SK-N-SH (cell line): ENCODE results near the gene JAKMIP3. TPM values are rescaled to one million over a fixed set of nuclear protein-coding genes. Genes with fewer than 3 reads are reported as not detected.

ENCODE experiments used
- CTCF ChIA-PET: fragments of 300-600, 350-600 bp; formaldehyde crosslinking; extraction: SDS; loops from one replicate; lab custom pipeline; 2021; lab: Yijun Ruan, JAX
- POLR2A ChIA-PET: fragments of 350-600 bp; sonication (Branson Sonifier 250); formaldehyde crosslinking; extraction: SDS; loops from one replicate; lab custom pipeline; 2020; ENCODE audit warnings: antibody characterized with exemption, inconsistent platforms; lab: Yijun Ruan, JAX
- DNase-seq: peaks from one replicate; pipeline ENCODE4 v3.0.0; 2012
- H2AFZ ChIP-seq: fragments of 200-600 bp; sonication (generic); 2 replicates; pipeline ENCODE4 v1.8.1; 2016; ENCODE audit warnings: antibody characterized with exemption, mild to moderate bottlenecking, low read depth
- H3F3A ChIP-seq: fragments of 200-600 bp; sonication (generic); replicated peaks from 2 replicates; pipeline ENCODE3; 2016; ENCODE audit warnings: antibody characterized with exemption, mild to moderate bottlenecking; ENCODE audit not compliant: insufficient read depth
- H3K27ac ChIP-seq, 2 experiments: fragments of 200-500 bp in 1 of 2; fragments of 200-600 bp in 1 of 2; sonication (Bioruptor generic) in 1 of 2; sonication (generic), shearing (Covaris generic) in 1 of 2; 2 replicates each; pipeline versions ENCODE4 v1.5.1 to v1.6.1; 2014 to 2016; ENCODE audit warnings: low read depth in 2 of 2, inconsistent platforms in 1 of 2, low read length in 1 of 2, mild to moderate bottlenecking in 1 of 2, mixed read lengths in 1 of 2
- H3K27me3 ChIP-seq: fragments of 200-600 bp; sonication (generic), shearing (Covaris generic); 2 replicates; pipeline ENCODE4 v1.6.1; 2016; ENCODE audit warnings: mixed run types; ENCODE audit not compliant: insufficient read depth
- H3K36me3 ChIP-seq, 2 experiments: fragments of 200-500 bp in 1 of 2; fragments of 200-600 bp in 1 of 2; sonication (Bioruptor generic) in 1 of 2; sonication (generic) in 1 of 2; replicated peaks in 1 of 2; 2 replicates each; pipeline versions ENCODE3 to v1.5.1; 2014 to 2016; ENCODE audit warnings: low read length in 1 of 2, mild to moderate bottlenecking in 1 of 2; ENCODE audit not compliant: insufficient read depth in 2 of 2, control insufficient read depth in 1 of 2
- H3K4me1 ChIP-seq, 2 experiments: fragments of 200-500 bp in 1 of 2; fragments of 200-600 bp in 1 of 2; sonication (Bioruptor generic) in 1 of 2; sonication (generic), shearing (Covaris generic) in 1 of 2; 2 replicates each; pipeline versions ENCODE4 v1.5.1 to v1.6.1; 2014 to 2016; ENCODE audit warnings: low read depth in 1 of 2, low read length in 1 of 2, mixed run types in 1 of 2; ENCODE audit not compliant: insufficient read depth in 2 of 2, control insufficient read depth in 1 of 2
- H3K4me2 ChIP-seq: fragments of 200-600 bp; sonication (generic), shearing (Covaris generic); 2 replicates; pipeline ENCODE4 v1.6.1; 2017; ENCODE audit warnings: mixed run types
- H3K4me3 ChIP-seq, 2 experiments: fragments of 200-500 bp in 1 of 2; fragments of 200-600 bp in 1 of 2; sonication (Bioruptor generic) in 1 of 2; sonication (generic), shearing (Covaris generic) in 1 of 2; 2 replicates each; pipeline versions ENCODE4 v1.5.1 to v1.8.1; 2014 to 2016; ENCODE audit warnings: low read depth in 2 of 2, inconsistent platforms in 1 of 2, low read length in 1 of 2, mild to moderate bottlenecking in 1 of 2, mixed read lengths in 1 of 2, moderate library complexity in 1 of 2
- H3K79me2 ChIP-seq: fragments of 200-600 bp; sonication (generic); 2 replicates; pipeline ENCODE4 v1.8.1; 2017; ENCODE audit warnings: mild to moderate bottlenecking; ENCODE audit not compliant: insufficient read depth
- H3K9ac ChIP-seq: fragments of 200-600 bp; sonication (generic); 2 replicates; pipeline ENCODE4 v1.6.1; 2017; ENCODE audit warnings: mixed run types
- H3K9me2 ChIP-seq: fragments of 200-600 bp; sonication (generic); 2 replicates; pipeline ENCODE4 v1.6.1; 2017; ENCODE audit warnings: mixed run types
- H3K9me3 ChIP-seq: fragments of 200-600 bp; sonication (generic); 2 replicates; pipeline ENCODE4 v1.6.1; 2017; ENCODE audit warnings: mixed run types, mild to moderate bottlenecking, moderate library complexity
- H4K20me1 ChIP-seq: fragments of 200-600 bp; sonication (generic); 2 replicates; pipeline ENCODE4 v1.6.1; 2017; ENCODE audit warnings: mild to moderate bottlenecking, mixed run types; ENCODE audit not compliant: insufficient read depth
- ELF1 ChIP-seq: IDR thresholded peaks from 2 replicates; pipeline ENCODE4 v1.4.0; 2012
- EP300 ChIP-seq, 2 experiments: IDR thresholded peaks; 2 replicates each; pipeline versions ENCODE4 v1.4.0 to v1.6.1; 2012; ENCODE audit warnings: borderline replicate concordance in 1 of 2, low read depth in 1 of 2, low read length in 1 of 2
- FOXM1 ChIP-seq: IDR thresholded peaks from 2 replicates; pipeline ENCODE4 v1.4.0; 2012; ENCODE audit warnings: low read depth, mild to moderate bottlenecking
- JUND ChIP-seq: IDR thresholded peaks from 2 replicates; pipeline ENCODE4 v1.4.0; 2012
- MAX ChIP-seq: IDR thresholded peaks from 2 replicates; pipeline ENCODE4 v1.4.0; 2012; ENCODE audit warnings: low read depth
- NFIC ChIP-seq: IDR thresholded peaks from 2 replicates; pipeline ENCODE4 v1.4.0; 2012; ENCODE audit warnings: borderline replicate concordance
- NRF1 ChIP-seq: IDR thresholded peaks from 2 replicates; pipeline ENCODE4 v1.6.1; 2012; ENCODE audit warnings: low read depth, mild to moderate bottlenecking, low read length
- RAD21 ChIP-seq: IDR thresholded peaks from 2 replicates; pipeline ENCODE4 v1.6.1; 2012; ENCODE audit warnings: mild to moderate bottlenecking, low read length
- RCOR1 ChIP-seq: fragments of 150-350 bp; IDR thresholded peaks from 2 replicates; pipeline ENCODE4 v1.6.1; 2017; ENCODE audit warnings: antibody characterized with exemption, low read length
- REST ChIP-seq: IDR thresholded peaks from 2 replicates; pipeline ENCODE4 v1.6.1; 2012; ENCODE audit warnings: mild to moderate bottlenecking, low read depth, low read length, moderate library complexity
- TAF1 ChIP-seq: IDR thresholded peaks from 2 replicates; pipeline ENCODE4 v1.6.1; 2012; ENCODE audit warnings: low read depth, mild to moderate bottlenecking, low read length, moderate library complexity, borderline replicate concordance
- WGBS: methylation state at CpG from one replicate; pipeline ENCODE4 v1.1.6; 2017; ENCODE audit warnings: low lambda C conversion rate; 5-methylcytosine and 5-hydroxymethylcytosine counted together
- polyA plus RNA-seq, 3 experiments: library from polyadenylated mRNA; depleted of rRNA; stranded (reverse); fragments of >200 nt; gene quantifications; 2 replicates each; pipeline ENCODE4 v1.2.3, GENCODE V29; 2012
- TF ChIP-seq, protein P1 (sequence below): IDR thresholded peaks from 2 replicates; pipeline ENCODE4; 2012
- TF ChIP-seq, protein P2 (sequence below): fragments of 200-600 bp; sonication (generic); IDR thresholded peaks from 2 replicates; pipeline ENCODE4 v1.6.1; 2017; ENCODE audit warnings: antibody characterized with exemption, mild to moderate bottlenecking, moderate library complexity

The JAKMIP3 gene
- polyA plus RNA-seq, 1 of the 3 experiments (the other 2 are of a cell fraction): 0.02 TPM

DNA sequence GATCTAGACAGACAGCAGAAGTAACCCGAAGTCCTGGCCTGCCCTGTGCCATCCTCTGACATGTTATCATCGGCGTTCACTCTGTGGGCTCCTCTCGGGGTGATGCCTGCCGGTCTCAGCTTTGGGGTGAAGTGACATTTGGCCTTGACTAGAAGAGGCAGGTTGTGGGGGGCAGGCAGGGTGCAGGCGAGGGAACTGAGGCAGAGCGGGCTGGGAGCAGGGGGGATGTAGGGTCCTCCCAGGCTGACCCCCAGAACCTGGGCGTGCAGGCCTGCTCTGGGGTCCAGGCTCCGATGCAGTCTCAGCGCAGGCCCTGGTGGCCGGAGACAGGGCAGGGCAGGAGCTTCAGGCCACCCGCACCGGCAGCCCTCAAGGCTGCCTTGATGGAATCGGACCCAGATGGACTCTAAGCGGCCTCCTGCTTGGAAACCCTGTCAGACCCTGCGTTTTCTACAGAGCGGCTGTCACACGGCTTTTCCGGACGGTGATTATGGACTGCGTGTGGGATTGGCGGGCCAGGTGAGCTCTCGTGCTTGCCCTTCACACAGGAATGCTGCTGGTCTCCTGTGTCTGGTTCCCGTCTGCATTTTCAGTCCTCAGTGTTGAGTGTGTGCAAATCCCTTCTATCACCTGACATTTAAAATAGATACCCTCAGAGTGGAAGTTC is 842 bp upstream of the JAKMIP3 start:
- POLR2A ChIA-PET: no interaction called here
- 62% methylated on average over 10 of the region's 24 CpGs for WGBS
- H3K9ac ChIP-seq: no peak overlapping the region

More for the DNA sequence above, 842 bp upstream of the JAKMIP3 start:
- Histone ChIP-seq H4K20me1 (no peaks in the 10 kb centered on the region), H3K9me2 (no peaks in the 10 kb centered on the region), H3F3A (no peaks in the 10 kb centered on the region), H3K4me1 (no peaks in the 10 kb centered on the region; a peak in 1 of 4 replicates), H3K27me3 (no peaks in the 10 kb centered on the region)
- CTCF ChIA-PET: interaction anchor here (1.9 kb wide), 1 partner anchor 78 kb away, joined by 5 read pairs; no protein-coding TSS in a partner anchor
- TF ChIP-seq EP300 (IDR thresholded peaks at IDR 0.05; ENCODE audit: borderline replicate concordance in 1 of 2, low read depth in 1 of 2, low read length in 1 of 2) (no peak), TAF1 (no peak), RAD21 (no peak), MAX (no peak), FOXM1 (no peak), RCOR1 (no peak), JUND (no peak), ELF1 (no peak), REST (no peak), NRF1 (no peak), NFIC (no peak)
- TF ChIP-seq, protein P1, sequence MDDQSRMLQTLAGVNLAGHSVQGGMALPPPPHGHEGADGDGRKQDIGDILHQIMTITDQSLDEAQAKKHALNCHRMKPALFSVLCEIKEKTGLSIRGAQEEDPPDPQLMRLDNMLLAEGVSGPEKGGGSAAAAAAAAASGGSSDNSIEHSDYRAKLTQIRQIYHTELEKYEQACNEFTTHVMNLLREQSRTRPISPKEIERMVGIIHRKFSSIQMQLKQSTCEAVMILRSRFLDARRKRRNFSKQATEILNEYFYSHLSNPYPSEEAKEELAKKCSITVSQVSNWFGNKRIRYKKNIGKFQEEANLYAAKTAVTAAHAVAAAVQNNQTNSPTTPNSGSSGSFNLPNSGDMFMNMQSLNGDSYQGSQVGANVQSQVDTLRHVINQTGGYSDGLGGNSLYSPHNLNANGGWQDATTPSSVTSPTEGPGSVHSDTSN: no peak
- TF ChIP-seq, protein P2, sequence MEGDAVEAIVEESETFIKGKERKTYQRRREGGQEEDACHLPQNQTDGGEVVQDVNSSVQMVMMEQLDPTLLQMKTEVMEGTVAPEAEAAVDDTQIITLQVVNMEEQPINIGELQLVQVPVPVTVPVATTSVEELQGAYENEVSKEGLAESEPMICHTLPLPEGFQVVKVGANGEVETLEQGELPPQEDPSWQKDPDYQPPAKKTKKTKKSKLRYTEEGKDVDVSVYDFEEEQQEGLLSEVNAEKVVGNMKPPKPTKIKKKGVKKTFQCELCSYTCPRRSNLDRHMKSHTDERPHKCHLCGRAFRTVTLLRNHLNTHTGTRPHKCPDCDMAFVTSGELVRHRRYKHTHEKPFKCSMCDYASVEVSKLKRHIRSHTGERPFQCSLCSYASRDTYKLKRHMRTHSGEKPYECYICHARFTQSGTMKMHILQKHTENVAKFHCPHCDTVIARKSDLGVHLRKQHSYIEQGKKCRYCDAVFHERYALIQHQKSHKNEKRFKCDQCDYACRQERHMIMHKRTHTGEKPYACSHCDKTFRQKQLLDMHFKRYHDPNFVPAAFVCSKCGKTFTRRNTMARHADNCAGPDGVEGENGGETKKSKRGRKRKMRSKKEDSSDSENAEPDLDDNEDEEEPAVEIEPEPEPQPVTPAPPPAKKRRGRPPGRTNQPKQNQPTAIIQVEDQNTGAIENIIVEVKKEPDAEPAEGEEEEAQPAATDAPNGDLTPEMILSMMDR: no peak
- TF ChIP-seq, all 33 proteins: peak for 0
- H3K79me2 ChIP-seq: no peaks in the 10 kb centered on the region
- H3K36me3 ChIP-seq: no peaks in the 10 kb centered on the region
- DNase-seq: no peak
- H2AFZ ChIP-seq: no peak overlapping the region
- H3K4me3 ChIP-seq: no peak overlapping the region
- H3K9me3 ChIP-seq: no peaks in the 10 kb centered on the region
- H3K27ac ChIP-seq: no peak overlapping the region
- H3K4me2 ChIP-seq: no peak overlapping the region
